CD4-positive, CD25-positive, alpha-beta regulatory T cell (primary cell): ENCODE measurements around the gene MYH7B. TPM values are rescaled to one million over a fixed set of nuclear protein-coding genes. Genes with fewer than 3 reads are reported as not detected.
A peak's percentile ranks its signal among the peaks of the same experiment; 100 is the strongest.

Source experiments
- ATAC-seq, 2 donors: fragments of 150-1000 bp; cut with Tn5 transposase; one replicate each; pipeline ENCODE4 v1.10.0; 2021; ENCODE audit warnings: low read depth in 2 of 2, moderate number of reproducible peaks in 2 of 2, moderate library complexity in 1 of 2
- DNase-seq, 3 donors: peaks; one replicate each; pipeline versions ENCODE4 v3.0.0 to v3.0.0-alpha.2; 2012 to 2022; ENCODE audit warnings: mixed read lengths in 1 of 3
- H3K27ac ChIP-seq: one replicate; pipeline ENCODE4 v1.7.0; 2013; ENCODE audit warnings: mild to moderate bottlenecking, low read length; ENCODE audit not compliant: insufficient read depth, poor library complexity, severe bottlenecking
- H3K27me3 ChIP-seq: one replicate; pipeline ENCODE4 v1.7.0; 2013; ENCODE audit warnings: low read length; ENCODE audit not compliant: control insufficient read depth, insufficient read depth
- H3K36me3 ChIP-seq: one replicate; pipeline ENCODE4 v1.7.0; 2013; ENCODE audit warnings: mild to moderate bottlenecking, low read length, moderate library complexity; ENCODE audit not compliant: control insufficient read depth, insufficient read depth
- H3K4me1 ChIP-seq: 2 replicates; pipeline ENCODE4 v1.7.0; 2013; ENCODE audit warnings: mild to moderate bottlenecking, low read length; ENCODE audit not compliant: insufficient read depth, control insufficient read depth, poor library complexity, severe bottlenecking
- H3K4me3 ChIP-seq: one replicate; pipeline ENCODE4 v1.7.0; 2013; ENCODE audit warnings: low read depth, mild to moderate bottlenecking, low read length, moderate library complexity
- H3K9me3 ChIP-seq, 2 experiments: 1 replicate in 1 of 2; 2 replicates in 1 of 2; pipeline ENCODE4 v1.7.0; 2013; ENCODE audit warnings: low read length in 2 of 2, mild to moderate bottlenecking in 1 of 2, moderate library complexity in 1 of 2; ENCODE audit not compliant: control insufficient read depth in 2 of 2
- H3K27ac Mint-ChIP-seq, 3 donors: one replicate each; pipeline ENCODE4 v1.8.0; 2020 to 2022; ENCODE audit warnings: mild to moderate bottlenecking in 3 of 3, mixed read lengths in 3 of 3, moderate library complexity in 2 of 3
- H3K27me3 Mint-ChIP-seq: one replicate; pipeline ENCODE4 v1.8.0; 2022; ENCODE audit warnings: mild to moderate bottlenecking, mixed read lengths
- H3K36me3 Mint-ChIP-seq: one replicate; pipeline ENCODE4 v1.8.0; 2020; ENCODE audit warnings: mixed read lengths
- H3K4me1 Mint-ChIP-seq, 4 donors: one replicate each; pipeline ENCODE4 v1.8.0; 2020 to 2022; ENCODE audit warnings: mixed read lengths in 4 of 4, mild to moderate bottlenecking in 1 of 4
- H3K4me3 Mint-ChIP-seq, 4 donors: one replicate each; pipeline ENCODE4 v1.8.0; 2020 to 2022; ENCODE audit warnings: mild to moderate bottlenecking in 4 of 4, mixed read lengths in 4 of 4, moderate library complexity in 3 of 4
- H3K9me3 Mint-ChIP-seq, 7 donors: one replicate each; pipeline ENCODE4 v1.8.0; 2020 to 2022; ENCODE audit warnings: mixed read lengths in 7 of 7, mild to moderate bottlenecking in 3 of 7, moderate library complexity in 2 of 7
- polyA plus RNA-seq, 4 donors: library from polyadenylated mRNA; unstranded; fragments of 300-500 nt; fragmentation: Illumina TruSeq; gene quantifications; one replicate each; pipeline ENCODE4 v1.2.3, GENCODE V29; 2021
- total RNA-seq: library from RNA; stranded (reverse); gene quantifications from one replicate; pipeline ENCODE4 v1.2.3, GENCODE V29; 2022

MYH7B gene
- total and polyA plus RNA-seq, 5 donors from 2014 or later: 0.20 to 0.35 TPM; not detected in 3

DNA sequence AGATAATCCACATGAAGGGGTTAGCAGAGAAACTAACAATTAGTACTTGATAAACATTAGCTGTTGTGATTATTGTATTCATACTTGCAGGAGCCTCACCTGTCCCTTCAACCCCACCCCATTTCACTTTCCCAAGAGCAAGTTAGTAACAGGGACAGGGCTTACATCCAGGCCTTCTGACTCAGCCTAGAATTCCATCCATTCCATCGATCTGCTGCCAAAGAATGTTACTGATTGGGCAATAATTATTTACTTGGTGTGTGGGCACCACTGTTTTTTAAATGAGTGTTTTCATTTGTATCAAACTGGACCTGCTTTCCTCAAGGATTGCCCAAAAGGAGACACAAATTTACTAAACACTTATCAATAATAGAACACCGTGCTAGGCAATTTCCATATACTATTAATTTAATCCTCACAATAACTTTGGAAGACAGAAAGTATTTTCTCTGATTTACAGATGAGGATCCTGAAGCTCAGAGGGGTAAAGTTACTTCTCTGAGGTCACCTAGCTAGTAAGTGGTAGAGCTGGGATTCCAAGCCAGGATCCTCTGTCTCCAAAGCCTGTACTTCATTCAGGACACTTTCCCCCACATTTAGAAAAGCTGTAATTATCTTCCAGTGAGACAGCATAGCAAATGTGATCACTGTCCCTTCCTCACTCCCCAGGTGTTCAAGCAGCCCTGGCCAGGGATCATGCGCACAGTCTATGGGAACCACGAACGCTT, 32.9 kb upstream of the MYH7B start:
- Histone ChIP-seq H3K36me3 (peaks cover 12% of the 10 kb centered on the region), H3K9me3 (no peaks in the 10 kb centered on the region), H3K4me1 (peaks cover 4% of the 10 kb centered on the region), H3K27ac (no peak overlapping the region), H3K27me3 (no peaks in the 10 kb centered on the region), H3K4me3 (no peak overlapping the region)
- Mint-ChIP-seq H3K27me3 (no peaks in the 10 kb centered on the region), H3K27ac (no peak overlapping the region), H3K4me3 (no peak overlapping the region), H3K36me3 (peaks cover 17% of the 10 kb centered on the region), H3K9me3 (no peaks in the 10 kb centered on the region), H3K4me1 (peaks cover 5 to 8% (median 6%) of the 10 kb centered on the region in 4 donors)
- no peak for ATAC-seq
- no peak for DNase-seq

- DNase-seq: no peak
- H3K4me3 ChIP-seq: no peak overlapping the region
- peaks cover 23% of the 10 kb centered on the region for H3K36me3 Mint-ChIP-seq
- no peaks in the 10 kb centered on the region for H3K9me3 Mint-ChIP-seq
- peaks cover 15% of the 10 kb centered on the region for H3K36me3 ChIP-seq
- no peak overlapping the region for H3K27ac ChIP-seq
- H3K4me3 Mint-ChIP-seq: no peak overlapping the region
- no peak for ATAC-seq
- peaks cover 0 to 5% (median 1%) of the 10 kb centered on the region in 4 donors for H3K4me1 Mint-ChIP-seq
- H3K9me3 ChIP-seq: no peaks in the 10 kb centered on the region
- H3K27me3 Mint-ChIP-seq: no peaks in the 10 kb centered on the region
- no peak overlapping the region for H3K27ac Mint-ChIP-seq
- no peaks in the 10 kb centered on the region for H3K27me3 ChIP-seq
- no peaks in the 10 kb centered on the region for H3K4me1 ChIP-seq
These were observed 32.3 kb upstream of the MYH7B start for GRCh38 chr20:34923414-34923813.

DNA sequence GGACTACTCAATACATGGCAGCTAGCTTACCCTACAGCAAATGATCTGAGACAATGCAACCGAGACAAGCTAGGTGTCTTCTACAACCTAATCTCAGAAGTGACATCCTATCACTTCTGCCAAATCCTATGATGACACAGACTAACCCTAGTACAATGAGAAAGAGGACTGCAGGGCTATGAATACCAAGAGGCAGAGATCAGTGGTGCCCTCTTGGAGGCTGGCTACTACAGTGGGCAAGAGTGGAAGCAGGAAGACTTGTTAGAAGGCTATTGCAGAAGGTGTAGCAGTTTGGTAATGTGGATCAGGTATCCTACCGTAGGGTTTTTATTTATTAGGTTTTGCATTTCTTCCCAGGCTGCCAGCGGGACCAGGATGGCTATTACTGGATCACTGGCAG, 30.3 kb upstream of the MYH7B start:
- Histone ChIP-seq H3K9me3 (no peaks in the 10 kb centered on the region), H3K27ac (no peak overlapping the region), H3K36me3 (peaks cover 27% of the 10 kb centered on the region), H3K27me3 (no peaks in the 10 kb centered on the region), H3K4me3 (no peak overlapping the region), H3K4me1 (no peaks in the 10 kb centered on the region)
- DNase-seq: no peak
- Mint-ChIP-seq H3K27ac (peak overlapping the region in 2 of 3 donors; percentile 52 to 79), H3K4me1 (peaks cover 0 to 3% (median 1%) of the 10 kb centered on the region in 4 donors), H3K4me3 (no peak overlapping the region), H3K36me3 (peaks cover 25% of the 10 kb centered on the region), H3K27me3 (no peaks in the 10 kb centered on the region), H3K9me3 (no peaks in the 10 kb centered on the region)
- ATAC-seq: no peak

GRCh38 chr20:34925981-34926380, 29.7 kb upstream of the MYH7B start:
- Histone ChIP-seq H3K27ac (no peak overlapping the region), H3K9me3 (no peaks in the 10 kb centered on the region), H3K4me1 (no peaks in the 10 kb centered on the region), H3K4me3 (no peak overlapping the region), H3K27me3 (no peaks in the 10 kb centered on the region), H3K36me3 (peaks cover 31% of the 10 kb centered on the region)
- DNase-seq (no peak), ATAC-seq (no peak)
- Mint-ChIP-seq H3K9me3 (peaks cover 0 to 1% (median 0%) of the 10 kb centered on the region in 7 donors), H3K27ac (peak overlapping the region in 1 of 3 donors; percentile 79), H3K27me3 (no peaks in the 10 kb centered on the region), H3K4me1 (peaks cover 0 to 3% (median 1%) of the 10 kb centered on the region in 4 donors), H3K4me3 (no peak overlapping the region), H3K36me3 (peaks cover 28% of the 10 kb centered on the region)

DNA sequence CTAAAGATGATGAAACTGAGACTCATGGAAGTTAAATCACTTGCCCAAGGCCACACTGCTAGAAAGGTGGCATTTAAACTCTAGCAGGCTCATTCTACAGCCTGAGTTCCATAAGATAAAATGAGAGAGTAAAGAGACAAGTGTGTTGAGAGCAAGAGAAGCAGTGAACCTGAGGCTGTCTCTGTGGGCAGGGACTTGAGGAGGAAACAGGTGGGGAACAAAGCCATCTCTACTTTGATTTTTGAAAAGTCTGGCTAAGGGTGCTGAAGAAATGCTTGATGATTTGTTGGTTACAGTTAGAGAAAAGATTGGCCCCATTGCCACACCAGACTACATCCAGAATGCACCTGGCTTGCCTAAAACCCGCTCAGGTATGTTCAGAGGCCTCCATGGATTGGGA, 29.1 kb upstream of the MYH7B start:
- H3K4me3 Mint-ChIP-seq: no peak overlapping the region
- Histone ChIP-seq H3K4me3 (no peak overlapping the region), H3K36me3 (peaks cover 35% of the 10 kb centered on the region)

GRCh38 chr20:34927736-34928135, 27.9 kb upstream of the MYH7B start:
- no peak overlapping the region for H3K27ac ChIP-seq
- DNase-seq (no peak), ATAC-seq (no peak)
- Mint-ChIP-seq H3K36me3 (peaks cover 34% of the 10 kb centered on the region), H3K4me1 (peaks cover 0 to 3% (median 1%) of the 10 kb centered on the region in 4 donors), H3K27ac (peak overlapping the region in 1 of 3 donors; percentile 72), H3K9me3 (peaks cover 0 to 1% (median 0%) of the 10 kb centered on the region in 7 donors), H3K4me3 (no peak overlapping the region), H3K27me3 (no peaks in the 10 kb centered on the region)
- no peak overlapping the region for H3K4me3 ChIP-seq
- peaks cover 36% of the 10 kb centered on the region for H3K36me3 ChIP-seq
- H3K9me3 ChIP-seq: no peaks in the 10 kb centered on the region
- no peaks in the 10 kb centered on the region for H3K4me1 ChIP-seq
- H3K27me3 ChIP-seq: no peaks in the 10 kb centered on the region

More for the DNA sequence above, 29.1 kb upstream of the MYH7B start:
- H3K9me3 Mint-ChIP-seq: peaks cover 0 to 1% (median 0%) of the 10 kb centered on the region in 7 donors
- ATAC-seq: no peak
- H3K27ac ChIP-seq: no peak overlapping the region
- peaks cover 28% of the 10 kb centered on the region for H3K36me3 Mint-ChIP-seq
- no peaks in the 10 kb centered on the region for H3K27me3 ChIP-seq
- no peaks in the 10 kb centered on the region for H3K4me1 ChIP-seq
- no peaks in the 10 kb centered on the region for H3K9me3 ChIP-seq
- DNase-seq: no peak
- no peaks in the 10 kb centered on the region for H3K27me3 Mint-ChIP-seq
- H3K4me1 Mint-ChIP-seq: peaks cover 0 to 3% (median 1%) of the 10 kb centered on the region in 4 donors
- H3K27ac Mint-ChIP-seq: peak overlapping the region; percentile 34 to 79 (median 59)

DNA sequence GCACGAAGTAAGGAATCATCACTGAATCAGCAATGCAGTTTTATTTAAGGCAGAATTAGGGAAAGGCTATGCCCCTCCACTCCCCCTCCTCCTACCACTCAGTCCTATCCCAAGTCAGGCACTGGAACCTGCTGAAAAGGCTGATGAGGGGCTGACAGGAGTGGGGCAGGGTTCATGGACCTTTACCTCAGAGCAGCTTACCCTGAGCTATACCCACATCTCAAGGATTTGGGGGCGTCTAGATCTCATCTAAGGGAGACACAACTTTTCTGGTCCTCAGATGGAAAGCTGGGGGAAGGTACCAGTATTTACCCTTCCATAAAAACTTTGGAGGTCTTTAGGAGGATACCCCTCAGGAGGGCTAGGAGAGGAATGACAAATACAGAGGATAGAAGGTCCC, 27.3 kb upstream of the MYH7B start:
- Mint-ChIP-seq H3K4me1 (peaks cover 0 to 3% (median 1%) of the 10 kb centered on the region in 4 donors), H3K36me3 (peaks cover 41% of the 10 kb centered on the region), H3K27me3 (no peaks in the 10 kb centered on the region), H3K4me3 (no peak overlapping the region), H3K27ac (peak overlapping the region in 1 of 3 donors; percentile 72), H3K9me3 (peaks cover 0 to 1% (median 0%) of the 10 kb centered on the region in 7 donors)
- Histone ChIP-seq H3K9me3 (no peaks in the 10 kb centered on the region), H3K27ac (no peak overlapping the region), H3K36me3 (peaks cover 36% of the 10 kb centered on the region), H3K4me1 (no peaks in the 10 kb centered on the region), H3K4me3 (no peak overlapping the region), H3K27me3 (no peaks in the 10 kb centered on the region)
- DNase-seq (no peak), ATAC-seq (no peak)

GRCh38 chr20:34931771-34932170, 23.9 kb upstream of the MYH7B start:
- no peaks in the 10 kb centered on the region for H3K27me3 Mint-ChIP-seq
- H3K4me3 Mint-ChIP-seq: no peak overlapping the region
- peaks cover 51% of the 10 kb centered on the region for H3K36me3 Mint-ChIP-seq
- H3K36me3 ChIP-seq: peaks cover 41% of the 10 kb centered on the region
- peaks cover 0 to 1% (median 0%) of the 10 kb centered on the region in 7 donors for H3K9me3 Mint-ChIP-seq
- no peaks in the 10 kb centered on the region for H3K4me1 ChIP-seq
- no peak overlapping the region for H3K4me3 ChIP-seq
- DNase-seq: no peak
- no peaks in the 10 kb centered on the region for H3K9me3 ChIP-seq
- H3K4me1 Mint-ChIP-seq: peaks cover 0 to 2% (median 0%) of the 10 kb centered on the region in 4 donors
- ATAC-seq: no peak
- H3K27ac ChIP-seq: no peak overlapping the region
- H3K27ac Mint-ChIP-seq: no peak overlapping the region
- no peaks in the 10 kb centered on the region for H3K27me3 ChIP-seq
